Prostate gland (tissue), 2 donors: ENCODE measurements around the gene GLT1D1. TPM values are rescaled to one million over a fixed set of nuclear protein-coding genes. Genes with fewer than 3 reads are reported as not detected.

ENCODE experiments used
- DNase-seq: peaks from one replicate; pipeline ENCODE4 v3.0.0-alpha.2; 2019; ENCODE audit warnings: low spot score
- H3K27ac ChIP-seq, 2 donors: fragments of 200-600 bp; sonication (generic); 2 replicates each; pipeline ENCODE4 v1.5.1; 2017 to 2019
- H3K27me3 ChIP-seq: fragments of 200-600 bp; sonication (generic); replicated peaks from 2 replicates; pipeline ENCODE4 v1.5.1; 2019; ENCODE audit not compliant: insufficient read depth
- H3K36me3 ChIP-seq, 2 donors: fragments of 200-600 bp; sonication (generic); 1 replicate in 1 of 2; 2 replicates in 1 of 2; pipeline versions ENCODE4 v1.5.1 to v1.8.1; 2017 to 2019
- H3K4me1 ChIP-seq: fragments of 200-600 bp; sonication (generic); replicated peaks from 2 replicates; pipeline ENCODE4 v1.5.1; 2019
- H3K4me3 ChIP-seq, 2 donors: fragments of 200-600 bp; sonication (generic); 2 replicates each; pipeline ENCODE4 v1.5.1; 2017 to 2019
- H3K9me3 ChIP-seq: fragments of 200-600 bp; sonication (generic); 2 replicates; pipeline ENCODE4 v1.5.1; 2017
- POLR2A ChIP-seq: fragments of 450-650 bp; IDR thresholded peaks from one replicate; pipeline ENCODE4 v1.6.1; 2016; ENCODE audit warnings: antibody characterized with exemption, mild to moderate bottlenecking
- POLR2AphosphoS5 ChIP-seq: sonication (generic); formaldehyde crosslinking; IDR thresholded peaks from one replicate; pipeline ENCODE4 v1.6.1; 2017; ENCODE audit warnings: antibody characterized with exemption
- WGBS: methylation state at CpG from one replicate; pipeline ENCODE4 v1.1.5; 2018; 5-methylcytosine and 5-hydroxymethylcytosine counted together
- intact Hi-C: fragments of 100-400 bp; cut with DNase I; formaldehyde crosslinking; loops from one replicate; pipeline ENCODE4 v1.14.2; 2022
- total RNA-seq, 2 donors: library from RNA; depleted of rRNA; stranded (reverse); fragments of >200 nt; gene quantifications; one replicate each; pipeline ENCODE4 v1.1.0, GENCODE V29; 2016
- TF ChIP-seq, protein P1 (sequence below), 4 experiments: fragments of 200-600 bp in 2 of 4; fragments of 450-650 bp in 2 of 4; sonication (generic) in 2 of 4; IDR thresholded peaks; 1 replicate in 3 of 4; 2 replicates in 1 of 4; pipeline ENCODE4 v1.5.1; 2016 to 2019; ENCODE audit warnings: antibody characterized with exemption in 4 of 4, mild to moderate bottlenecking in 2 of 4, moderate library complexity in 2 of 4

Gene GLT1D1
- total RNA-seq, 2 donors from 2014 or later: 1.9 TPM; not detected in 1

- Histone ChIP-seq H3K27me3 (no peaks in the 10 kb centered on the region), H3K4me3 (no peak overlapping the region), H3K27ac (no peak overlapping the region), H3K9me3 (no peaks in the 10 kb centered on the region), H3K36me3 (no peaks in the 10 kb centered on the region), H3K4me1 (no peaks in the 10 kb centered on the region)
- intact Hi-C loops: no loop called here
- WGBS: 94% methylated on average over 7 of the region's 7 CpGs
- no peak for DNase-seq
- TF ChIP-seq POLR2AphosphoS5 (no peak), POLR2A (no peak)
- TF ChIP-seq, protein P1, sequence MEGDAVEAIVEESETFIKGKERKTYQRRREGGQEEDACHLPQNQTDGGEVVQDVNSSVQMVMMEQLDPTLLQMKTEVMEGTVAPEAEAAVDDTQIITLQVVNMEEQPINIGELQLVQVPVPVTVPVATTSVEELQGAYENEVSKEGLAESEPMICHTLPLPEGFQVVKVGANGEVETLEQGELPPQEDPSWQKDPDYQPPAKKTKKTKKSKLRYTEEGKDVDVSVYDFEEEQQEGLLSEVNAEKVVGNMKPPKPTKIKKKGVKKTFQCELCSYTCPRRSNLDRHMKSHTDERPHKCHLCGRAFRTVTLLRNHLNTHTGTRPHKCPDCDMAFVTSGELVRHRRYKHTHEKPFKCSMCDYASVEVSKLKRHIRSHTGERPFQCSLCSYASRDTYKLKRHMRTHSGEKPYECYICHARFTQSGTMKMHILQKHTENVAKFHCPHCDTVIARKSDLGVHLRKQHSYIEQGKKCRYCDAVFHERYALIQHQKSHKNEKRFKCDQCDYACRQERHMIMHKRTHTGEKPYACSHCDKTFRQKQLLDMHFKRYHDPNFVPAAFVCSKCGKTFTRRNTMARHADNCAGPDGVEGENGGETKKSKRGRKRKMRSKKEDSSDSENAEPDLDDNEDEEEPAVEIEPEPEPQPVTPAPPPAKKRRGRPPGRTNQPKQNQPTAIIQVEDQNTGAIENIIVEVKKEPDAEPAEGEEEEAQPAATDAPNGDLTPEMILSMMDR (IDR thresholded peaks at IDR 0.05): no peak
These were observed 80.6 kb downstream of the GLT1D1 start for GRCh38 chr12:128933926-128934325.

DNA sequence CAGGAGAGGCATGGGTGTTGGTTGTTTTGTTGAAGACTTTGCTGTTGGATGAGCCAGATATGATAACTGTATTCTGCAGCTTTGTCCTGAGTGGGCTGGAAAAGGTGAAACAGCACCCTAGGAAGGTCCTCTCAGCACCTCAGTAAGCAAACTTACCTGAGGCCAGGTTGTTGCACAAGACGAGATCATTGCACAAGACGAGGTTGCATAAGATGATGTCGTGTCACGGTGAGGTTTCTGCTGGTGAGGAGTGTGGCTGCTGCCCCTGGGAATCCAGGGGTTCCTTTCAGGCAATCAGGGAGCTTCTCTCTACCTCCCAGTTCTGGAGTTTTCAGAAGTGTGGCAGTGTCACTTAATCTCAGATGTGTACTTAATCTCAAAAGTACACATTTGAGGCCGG is 85.6 kb downstream of the GLT1D1 start:
- Histone ChIP-seq H3K36me3 (no peaks in the 10 kb centered on the region), H3K9me3 (no peaks in the 10 kb centered on the region), H3K27me3 (no peaks in the 10 kb centered on the region), H3K4me3 (no peak overlapping the region), H3K4me1 (no peaks in the 10 kb centered on the region), H3K27ac (no peak overlapping the region)
- WGBS: 81% methylated on average over 5 of the region's 5 CpGs
- DNase-seq: no peak
- intact Hi-C loops: no loop called here
- TF ChIP-seq, protein P1 (IDR thresholded peaks at IDR 0.05): no peak
- no peak for TF ChIP-seq POLR2A

- Histone ChIP-seq H3K27me3 (no peaks in the 10 kb centered on the region), H3K4me1 (no peaks in the 10 kb centered on the region), H3K27ac (no peak overlapping the region), H3K9me3 (no peaks in the 10 kb centered on the region), H3K4me3 (no peak overlapping the region), H3K36me3 (no peaks in the 10 kb centered on the region)
- intact Hi-C loops: no loop called here
- TF ChIP-seq, protein P1 (IDR thresholded peaks at IDR 0.05): no peak
- no peak for TF ChIP-seq POLR2AphosphoS5
- no peak for TF ChIP-seq POLR2A
- WGBS: 65% methylated on average over 15 of the region's 15 CpGs
- DNase-seq: no peak
These were observed 87.0 kb downstream of the GLT1D1 start for GRCh38 chr12:128940090-128940888.

GRCh38 chr12:128940974-128941373 is 87.7 kb downstream of the GLT1D1 start:
- no peaks in the 10 kb centered on the region for H3K9me3 ChIP-seq
- TF ChIP-seq POLR2A (no peak), POLR2AphosphoS5 (no peak)
- TF ChIP-seq, protein P1 (IDR thresholded peaks at IDR 0.05): no peak
- H3K4me1 ChIP-seq: no peaks in the 10 kb centered on the region
- WGBS: 81% methylated on average over 5 of the region's 5 CpGs
- no peaks in the 10 kb centered on the region for H3K36me3 ChIP-seq
- no peak overlapping the region for H3K4me3 ChIP-seq
- H3K27me3 ChIP-seq: no peaks in the 10 kb centered on the region
- no peak overlapping the region for H3K27ac ChIP-seq
- intact Hi-C loops: no loop called here
- no peak for DNase-seq

DNA sequence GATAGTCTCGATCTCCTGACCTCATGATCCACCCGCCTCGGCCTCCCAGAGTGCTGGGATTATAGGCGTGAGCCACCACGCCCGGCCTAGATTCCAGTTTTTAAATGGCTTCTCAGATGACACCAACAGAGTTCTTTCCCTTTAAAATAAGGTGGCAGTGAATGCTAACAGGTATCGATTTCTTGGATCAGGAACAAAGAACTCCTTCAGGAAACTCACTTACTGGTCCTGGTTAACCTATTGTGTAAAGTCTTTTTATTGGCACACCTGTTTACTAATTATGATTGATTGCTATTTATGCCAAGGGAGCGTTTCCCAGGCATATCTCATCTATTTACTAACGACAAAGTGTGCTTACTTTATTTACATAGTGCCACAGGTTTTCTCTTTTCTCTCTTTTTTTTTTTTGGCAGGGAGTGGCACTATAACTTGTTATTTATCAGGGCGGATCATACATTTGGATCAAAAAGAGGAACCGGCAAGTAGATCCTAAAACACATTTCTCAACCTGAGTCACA is 89.7 kb downstream of the GLT1D1 start:
- no peaks in the 10 kb centered on the region for H3K9me3 ChIP-seq
- TF ChIP-seq, protein P1 (IDR thresholded peaks at IDR 0.05): no peak
- no peak for TF ChIP-seq POLR2AphosphoS5
- TF ChIP-seq POLR2A: no peak
- H3K4me1 ChIP-seq: no peaks in the 10 kb centered on the region
- 52% methylated on average over 11 of the region's 11 CpGs for WGBS
- H3K4me3 ChIP-seq: no peak overlapping the region
- no peaks in the 10 kb centered on the region for H3K36me3 ChIP-seq
- H3K27ac ChIP-seq: no peak overlapping the region
- intact Hi-C loops: no loop called here
- no peak for DNase-seq
- no peaks in the 10 kb centered on the region for H3K27me3 ChIP-seq
